Fibroblast of gingiva (primary cell): ENCODE measurements around the gene R3HDM1.
A peak's percentile ranks its signal among the peaks of the same experiment; 100 is the strongest.
"Not testable (repeated sequence)": the region's sequence is repeated elsewhere in the genome, so short reads cannot be mapped to it uniquely, and the experiment has no call there.

Source experiments
- DNase-seq: peaks from one replicate; pipeline ENCODE4 v3.0.0-alpha.2; 2011; ENCODE audit warnings: low read depth

R3HDM1 gene

DNA sequence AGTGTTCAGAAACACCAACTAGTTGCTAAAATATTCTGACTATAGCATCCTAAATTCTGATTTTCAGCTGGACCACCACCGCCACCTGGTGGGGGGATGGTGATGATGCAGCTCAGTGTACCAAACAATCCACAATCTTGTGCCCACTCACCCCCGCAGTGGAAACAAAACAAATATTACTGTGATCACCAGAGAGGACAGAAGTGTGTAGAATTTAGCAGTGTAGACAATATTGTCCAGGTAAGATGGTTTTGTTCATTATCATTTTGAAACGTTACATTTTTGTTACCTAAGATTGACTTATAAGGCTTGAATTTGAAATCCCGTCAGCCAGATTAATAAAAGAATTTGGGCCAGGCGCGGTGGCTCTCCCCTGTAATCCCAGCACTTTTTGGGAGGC, 178.7 kb downstream of the R3HDM1 start:
- DNase-seq, result peak; percentile 12

DNA sequence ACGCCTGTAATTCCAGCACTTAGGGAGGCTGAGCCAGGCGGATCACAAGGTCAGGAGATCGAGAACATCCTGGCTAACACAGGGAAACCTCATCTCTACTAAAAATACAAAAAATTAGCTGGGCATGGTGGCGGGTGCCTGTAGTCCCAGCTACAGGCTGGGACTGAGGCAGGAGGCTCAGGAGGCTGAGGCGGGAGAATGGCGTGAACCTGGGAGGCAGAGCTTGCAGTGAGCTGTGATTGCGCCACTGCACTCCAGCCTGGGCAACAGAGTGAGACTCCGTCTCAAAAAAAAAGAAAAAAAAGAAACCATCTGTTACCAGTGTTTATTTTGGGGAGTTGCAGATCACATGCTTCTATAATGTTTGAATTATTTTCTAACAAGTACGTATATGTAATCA, 183.8 kb downstream of the R3HDM1 start:
- not testable (repeated sequence) for DNase-seq

GRCh38 chr2:135728064-135728743, 196.9 kb downstream of the R3HDM1 start:
- no peak for DNase-seq

- no peak for DNase-seq
Observed at GRCh38 chr2:135732561-135732960, 201.3 kb downstream of the R3HDM1 start.

DNA sequence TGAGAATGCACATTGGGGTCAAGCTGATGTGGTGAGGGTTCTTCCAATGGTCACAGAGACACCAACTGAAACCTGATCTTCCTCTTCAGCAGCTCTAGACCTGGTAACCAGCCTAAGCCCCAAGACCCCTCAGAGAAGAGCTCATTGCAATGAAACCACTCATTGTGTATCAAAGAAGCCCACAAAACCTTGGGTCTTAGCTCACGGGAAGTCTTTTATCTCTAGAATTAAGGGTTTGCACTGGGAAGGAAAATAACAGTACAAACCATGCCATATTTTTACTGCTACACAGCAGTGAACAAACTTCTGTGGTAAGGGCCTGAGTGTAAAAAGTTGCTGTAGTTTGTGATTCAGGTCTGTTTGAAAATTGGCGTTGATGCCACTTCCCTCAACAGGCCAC, 201.8 kb downstream of the R3HDM1 start:
- DNase-seq, result no peak

GRCh38 chr2:135736546-135736945, 205.3 kb downstream of the R3HDM1 start:
- no peak for DNase-seq

DNA sequence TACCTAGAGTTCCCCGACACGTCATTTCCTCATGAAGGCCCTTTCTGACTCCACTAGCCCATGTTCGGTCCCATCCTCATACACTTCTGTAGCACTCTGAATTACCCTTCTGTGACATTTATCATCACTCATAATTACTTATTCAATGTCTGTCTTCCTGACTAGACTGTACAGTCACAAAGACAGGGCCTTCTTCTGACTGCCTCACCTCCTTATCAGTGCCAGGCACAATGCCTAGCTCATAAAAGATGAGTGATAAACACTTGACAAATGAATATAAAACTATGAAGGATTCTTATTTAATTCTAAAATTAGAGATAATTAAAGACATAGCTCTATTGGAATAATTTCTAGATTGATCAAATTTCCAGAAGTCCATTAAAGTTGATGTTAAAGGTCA, 208.9 kb downstream of the R3HDM1 start:
- DNase-seq, result no peak

DNA sequence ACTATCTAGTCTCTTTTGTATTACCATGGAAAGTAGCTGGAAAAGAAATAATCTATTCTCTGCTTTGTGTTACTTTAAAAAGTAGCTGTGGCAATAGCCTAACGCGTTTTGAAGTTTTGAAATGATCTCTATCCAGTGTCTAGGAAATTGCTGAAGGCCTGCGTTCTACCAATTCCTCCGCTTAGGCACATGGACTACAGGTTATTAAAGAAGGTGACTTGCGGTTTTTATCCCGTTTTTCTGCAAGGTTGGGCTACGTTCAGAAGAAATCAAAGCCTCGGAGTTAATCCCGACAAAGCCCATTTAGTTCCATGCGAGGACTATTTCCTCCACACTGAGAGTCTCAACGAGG, 209.7 kb downstream of the R3HDM1 start:
- no peak for DNase-seq

- DNase-seq, result peak; percentile 99
Observed at GRCh38 chr2:135741395-135742324, 210.4 kb downstream of the R3HDM1 start, which contains the start of gene UBXN4. TSS of gene UBXN4 (plus strand) at chr2:135741855. CDS start at chr2:135741930, 75 bp downstream.

DNA sequence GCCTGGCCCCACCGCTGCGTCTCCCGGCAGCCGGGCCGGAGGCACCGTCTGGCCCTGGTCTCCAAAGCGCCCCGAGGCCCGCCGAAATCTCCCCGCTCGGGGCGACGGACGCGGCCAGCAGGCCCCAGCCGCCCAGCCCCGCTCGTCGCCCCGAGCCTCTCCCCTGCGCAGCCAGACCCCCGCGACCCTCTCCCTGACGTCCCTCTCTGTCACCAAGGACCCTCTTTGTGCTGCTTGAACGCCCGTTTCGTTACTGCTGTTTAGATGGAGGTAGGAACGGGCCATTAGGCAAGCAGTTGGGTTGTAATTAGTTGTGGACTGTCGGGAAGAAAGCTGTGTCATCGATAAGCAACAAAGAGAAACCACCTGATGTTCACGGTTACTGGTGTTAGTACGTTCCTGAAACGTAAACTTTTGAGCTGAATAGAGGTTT, 211.1 kb downstream of the R3HDM1 start:
- DNase-seq, result peak; percentile 60

DNA sequence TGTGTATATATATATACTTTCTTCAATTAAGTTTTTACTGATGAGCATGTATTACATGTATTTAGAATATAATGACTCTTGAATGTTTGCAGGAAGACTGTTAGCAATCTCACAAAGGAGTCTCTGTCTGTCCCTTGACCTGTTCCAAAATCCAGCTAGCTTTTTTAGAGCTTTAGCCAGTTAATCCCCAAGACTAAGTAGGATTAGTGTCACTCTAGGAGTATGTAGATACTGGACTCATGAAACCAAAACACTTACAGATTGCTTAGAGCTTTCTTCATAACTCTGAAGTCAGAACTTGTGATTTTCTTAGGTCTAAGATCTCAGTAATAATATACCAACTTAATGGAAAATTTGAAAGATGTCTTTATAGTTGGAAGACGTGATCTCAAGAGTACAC, 212.6 kb downstream of the R3HDM1 start:
- DNase-seq, result no peak

DNA sequence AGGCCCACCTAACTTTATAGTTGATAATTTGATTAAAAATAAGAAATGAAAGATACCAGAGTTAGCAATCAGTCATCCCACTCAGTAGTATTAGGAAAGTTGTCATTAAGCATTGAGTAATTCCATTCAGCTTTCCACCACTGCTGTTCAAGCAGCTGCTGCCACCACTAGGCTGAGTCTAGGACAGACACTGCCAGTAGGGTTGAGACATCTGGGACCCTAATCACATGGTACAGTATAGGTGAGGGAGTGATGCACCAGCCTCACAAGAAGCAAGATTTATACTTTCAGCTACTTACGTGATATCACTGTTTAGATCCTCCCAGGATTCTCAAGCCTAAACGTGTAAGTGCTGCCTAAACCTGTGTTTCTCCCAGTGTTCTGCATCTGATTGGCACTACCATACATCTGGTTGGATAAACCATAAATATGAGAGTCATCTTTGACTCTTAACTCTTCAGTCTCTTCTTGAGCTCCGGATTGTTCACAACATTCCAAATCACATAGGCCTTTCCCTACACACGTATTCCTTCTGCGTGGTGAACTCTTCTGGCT, 213.6 kb downstream of the R3HDM1 start:
- DNase-seq, result peak; percentile 14

GRCh38 chr2:135745545-135745944, 214.3 kb downstream of the R3HDM1 start:
- DNase-seq, result peak; percentile 39

- no peak for DNase-seq
Observed at GRCh38 chr2:135755573-135755972, 224.3 kb downstream of the R3HDM1 start.

- no peak for DNase-seq
Observed at GRCh38 chr2:135756692-135757091, 225.4 kb downstream of the R3HDM1 start.

DNA sequence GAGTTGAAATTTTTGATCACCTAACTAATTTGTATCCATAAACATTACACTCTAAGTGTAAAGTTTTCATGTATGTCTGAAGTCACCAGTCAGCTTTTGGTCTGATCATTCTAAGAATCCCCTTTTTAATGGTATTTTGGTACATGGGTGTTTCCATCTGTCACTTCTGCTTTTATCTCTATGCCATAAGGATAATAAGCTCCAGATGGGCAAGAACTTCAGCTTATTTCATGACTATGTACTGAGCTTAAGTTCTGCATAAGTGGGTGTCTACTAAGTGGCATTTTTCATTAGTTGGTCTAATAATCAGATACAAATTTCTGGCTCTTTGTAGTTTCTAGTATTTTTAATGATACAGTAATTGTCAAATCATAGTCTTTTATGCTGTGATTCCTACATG, 230.7 kb downstream of the R3HDM1 start:
- DNase-seq, result peak; percentile 15

DNA sequence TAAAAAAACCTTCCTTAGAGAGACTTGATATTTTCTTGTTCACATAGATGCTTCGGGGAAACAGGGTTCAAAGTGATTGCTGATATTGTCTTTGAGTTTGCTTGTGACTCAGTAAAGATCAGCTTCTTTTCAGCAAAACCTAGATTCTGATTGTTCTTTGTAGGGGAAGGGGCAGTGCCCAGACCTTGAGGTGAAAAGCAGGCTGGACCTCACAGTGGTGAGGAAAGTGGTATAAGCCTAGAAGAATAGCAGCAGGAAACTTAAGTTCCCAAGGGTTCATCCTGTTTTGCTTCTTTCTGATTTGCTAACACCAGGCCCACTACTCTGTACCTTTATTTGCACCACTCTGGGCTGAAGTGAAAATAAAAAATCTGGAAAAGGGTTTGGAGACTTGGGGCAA, 231.2 kb downstream of the R3HDM1 start:
- no peak for DNase-seq

- no peak for DNase-seq
Observed at GRCh38 chr2:135768863-135769262, 237.6 kb downstream of the R3HDM1 start.

DNA sequence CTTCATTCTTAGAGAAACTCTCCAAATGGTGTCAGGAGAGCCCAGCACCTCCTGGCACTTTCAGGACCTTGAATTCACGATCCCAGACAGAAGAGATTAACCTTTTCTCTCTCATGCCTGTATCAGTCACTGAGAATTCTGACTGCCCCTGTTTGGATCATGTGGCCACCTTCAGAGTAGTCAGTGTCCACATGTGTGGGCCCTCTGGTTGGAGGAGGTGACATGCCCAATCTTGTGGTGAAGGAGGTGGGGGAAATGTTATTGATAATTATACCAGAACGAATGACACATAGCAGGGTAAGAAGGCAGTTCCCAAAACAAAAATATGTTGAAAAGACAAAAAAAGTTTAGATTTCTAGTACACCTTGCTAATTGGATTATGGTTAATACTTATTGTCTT, 242.0 kb downstream of the R3HDM1 start:
- DNase-seq, result no peak

DNA sequence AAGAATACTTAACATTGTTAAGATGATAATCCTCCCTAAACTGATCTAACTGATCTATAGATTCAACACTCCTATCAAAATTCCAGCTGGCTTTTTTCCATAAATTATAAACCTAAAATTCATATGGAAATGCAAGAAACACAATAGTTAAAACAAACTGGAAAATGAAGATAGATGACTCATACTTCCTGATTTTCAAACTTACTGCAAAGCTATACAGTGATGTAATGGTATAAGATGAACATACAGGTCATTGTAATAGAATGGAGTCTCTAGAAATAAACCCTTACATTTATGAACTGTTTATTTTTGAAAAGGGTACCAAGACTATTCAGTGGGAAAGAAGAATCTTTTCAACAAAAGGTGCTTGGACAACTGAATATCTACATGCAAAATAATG, 242.6 kb downstream of the R3HDM1 start:
- DNase-seq, result no peak
